GM23338 (cell line): ENCODE measurements around the gene PTN. TPM values are rescaled to one million over a fixed set of nuclear protein-coding genes. Genes with fewer than 3 reads are reported as not detected.

Experiments
- ATAC-seq: fragments of 200-7000 bp; cut with Tn5 transposase; 3 replicates; pipeline ENCODE4 v1.9.1; 2020
- DNase-seq: peaks from one replicate; pipeline ENCODE4 v3.0.0-alpha.2; 2015; ENCODE audit warnings: low spot score
- H2AFZ ChIP-seq: fragments of 200-600 bp; sonication (generic); 2 replicates; pipeline ENCODE4 v1.8.0; 2016; ENCODE audit warnings: antibody characterized with exemption, mild to moderate bottlenecking, moderate library complexity
- H3F3A ChIP-seq: fragments of 200-600 bp; sonication (generic); replicated peaks from 2 replicates; pipeline ENCODE4 v1.8.0; 2017; ENCODE audit warnings: antibody characterized with exemption, mixed run types, low read depth
- H3K27ac ChIP-seq: fragments of 200-600 bp; sonication (generic); 2 replicates; pipeline ENCODE4 v1.6.1; 2016; ENCODE audit warnings: low read depth
- H3K27me3 ChIP-seq: fragments of 200-600 bp; sonication (generic); 2 replicates; pipeline ENCODE4 v1.8.0; 2016; ENCODE audit warnings: mild to moderate bottlenecking, mixed run types, moderate library complexity; ENCODE audit not compliant: insufficient read depth
- H3K36me3 ChIP-seq: fragments of 200-600 bp; sonication (generic); 2 replicates; pipeline ENCODE4 v1.8.0; 2016; ENCODE audit warnings: mild to moderate bottlenecking; ENCODE audit not compliant: insufficient read depth
- H3K4me1 ChIP-seq: fragments of 200-600 bp; sonication (generic); 2 replicates; pipeline ENCODE4 v1.8.0; 2016; ENCODE audit warnings: mild to moderate bottlenecking, moderate library complexity; ENCODE audit not compliant: insufficient read depth
- H3K4me2 ChIP-seq: fragments of 200-600 bp; sonication (generic); 2 replicates; pipeline ENCODE4 v1.7.1; 2017; ENCODE audit warnings: mixed run types
- H3K4me3 ChIP-seq: fragments of 200-600 bp; sonication (generic); 2 replicates; pipeline ENCODE4 v1.6.1; 2016; ENCODE audit warnings: mixed run types
- H3K79me2 ChIP-seq: fragments of 200-600 bp; sonication (generic); replicated peaks from 2 replicates; pipeline ENCODE4 v1.8.0; 2017; ENCODE audit warnings: mild to moderate bottlenecking; ENCODE audit not compliant: insufficient read depth
- H3K9me2 ChIP-seq: fragments of 200-600 bp; sonication (generic); 2 replicates; pipeline ENCODE4 v1.8.0; 2017; ENCODE audit not compliant: insufficient read depth
- H4K20me1 ChIP-seq: fragments of 200-600 bp; sonication (generic); replicated peaks from 2 replicates; pipeline ENCODE4 v1.8.0; 2017; ENCODE audit warnings: mild to moderate bottlenecking; ENCODE audit not compliant: insufficient read depth
- H3K27ac Mint-ChIP-seq: 2 replicates; pipeline ENCODE4 v1.8.0; 2020; ENCODE audit warnings: inconsistent platforms, mild to moderate bottlenecking, moderate library complexity, mixed read lengths
- H3K27me3 Mint-ChIP-seq: 3 replicates; pipeline ENCODE4 v1.8.0; 2022; ENCODE audit warnings: low read depth, mild to moderate bottlenecking, moderate library complexity, mixed read lengths, inconsistent platforms; ENCODE audit not compliant: insufficient read depth, poor library complexity
- H3K36me3 Mint-ChIP-seq: 3 replicates; pipeline ENCODE4 v1.8.0; 2021; ENCODE audit warnings: low read depth, mild to moderate bottlenecking, inconsistent platforms, moderate library complexity, mixed read lengths
- H3K4me1 Mint-ChIP-seq: 3 replicates; pipeline ENCODE4 v1.8.0; 2020; ENCODE audit warnings: mild to moderate bottlenecking, inconsistent platforms, mixed read lengths
- H3K4me3 Mint-ChIP-seq: 3 replicates; pipeline ENCODE4 v1.8.0; 2021; ENCODE audit warnings: moderate library complexity, mild to moderate bottlenecking, inconsistent platforms, mixed read lengths
- H3K9me3 Mint-ChIP-seq: 3 replicates; pipeline ENCODE4 v1.8.0; 2020; ENCODE audit warnings: moderate library complexity, mild to moderate bottlenecking, inconsistent platforms, mixed read lengths
- CREB1 ChIP-seq: fragments of 250-450 bp; sonication (Bioruptor Pico); IDR thresholded peaks from 2 replicates; pipeline ENCODE4 v1.5.0; 2020; ENCODE audit warnings: low read depth, mild to moderate bottlenecking, moderate library complexity
- JUNB ChIP-seq: IDR thresholded peaks from one replicate; pipeline ENCODE4 v1.6.1; 2016; ENCODE audit warnings: antibody characterized with exemption; ENCODE audit not compliant: unreplicated experiment
- STAT1 ChIP-seq: IDR thresholded peaks from one replicate; pipeline ENCODE4 v1.6.1; 2016; ENCODE audit warnings: antibody characterized with exemption; ENCODE audit not compliant: unreplicated experiment
- ZNF114 ChIP-seq: fragments of 250-450 bp; sonication (Bioruptor Pico); IDR thresholded peaks from 2 replicates; pipeline ENCODE4 v1.5.0; 2020; ENCODE audit warnings: mild to moderate bottlenecking, moderate library complexity
- ZNF331 ChIP-seq: fragments of 250-450 bp; sonication (Bioruptor Pico); IDR thresholded peaks from 2 replicates; pipeline ENCODE4 v1.5.0; 2020; ENCODE audit warnings: low read depth, mild to moderate bottlenecking, moderate library complexity
- polyA plus RNA-seq: library from polyadenylated mRNA; unstranded; fragments of >200 nt; fragmentation: Nextera tagmentation; extraction: Ambion mirVana; gene quantifications from 2 replicates; pipeline ENCODE4 v1.2.1, GENCODE V29; 2016
- total RNA-seq: library from RNA; depleted of rRNA; stranded (reverse); fragments of >200 nt; shearing (Covaris generic); gene quantifications from 2 replicates; pipeline ENCODE4 v1.2.3, GENCODE V29; 2014
- TF ChIP-seq, protein P1 (sequence below): IDR thresholded peaks from one replicate; pipeline ENCODE4 v1.6.1; 2018; ENCODE audit warnings: antibody characterized with exemption; ENCODE audit not compliant: unreplicated experiment

PTN gene
- total and polyA plus RNA-seq, 2 experiments from 2014 or later: 20.1 to 39.4 TPM

DNA sequence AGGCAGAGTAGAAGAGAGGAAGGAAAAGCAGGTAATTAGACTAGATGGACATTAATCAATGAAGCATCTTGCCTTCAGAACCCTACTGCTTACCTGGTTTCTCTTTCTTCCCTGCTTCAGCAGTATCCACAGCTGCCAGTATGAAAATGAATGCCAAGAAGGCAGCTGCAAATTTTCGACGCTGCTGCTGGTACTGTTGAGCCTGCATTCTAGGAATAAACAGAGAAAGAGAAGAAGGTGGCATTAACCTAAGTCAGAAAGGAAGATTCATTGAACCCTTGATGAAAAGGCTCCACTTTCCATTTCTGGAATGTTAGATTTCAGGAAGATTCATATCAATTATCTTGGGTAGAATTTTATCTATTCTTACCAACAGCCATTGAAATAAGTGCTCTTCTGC, 88.8 kb downstream of the PTN start:
- ATAC-seq (no peak), DNase-seq (no peak)
- H3K27ac Mint-ChIP-seq: no peak overlapping the region

DNA sequence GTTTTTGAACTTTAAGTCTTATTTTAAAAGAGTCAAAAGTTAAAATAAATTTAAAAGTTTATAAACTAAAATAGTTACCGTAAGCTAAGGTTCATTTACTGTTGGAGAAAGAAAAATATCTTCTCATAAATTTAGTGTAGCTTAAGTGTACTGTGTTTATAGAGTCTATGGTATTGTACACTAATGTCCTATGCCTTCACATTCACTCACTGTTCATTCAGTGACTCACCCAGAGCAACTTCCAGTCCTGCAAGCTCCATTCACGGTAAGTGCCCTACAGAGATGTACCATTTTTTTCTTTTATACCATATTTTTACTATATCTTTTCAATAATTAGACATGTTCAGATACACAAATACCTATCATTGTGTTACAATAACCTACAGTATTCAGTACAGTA, 97.6 kb downstream of the PTN start:
- H3K9me2 ChIP-seq: no peaks in the 10 kb centered on the region; the same call in 1 of the 2 replicates
- no peaks in the 10 kb centered on the region for H3K79me2 ChIP-seq

More for the DNA sequence above, 88.8 kb downstream of the PTN start:
- Histone ChIP-seq H3K27ac (no peak overlapping the region), H3K4me3 (no peak overlapping the region), H3K4me1 (peaks cover 19% of the 10 kb centered on the region), H3K79me2 (no peaks in the 10 kb centered on the region), H2AFZ (no peak overlapping the region), H3F3A (no peaks in the 10 kb centered on the region), H3K9me2 (no peaks in the 10 kb centered on the region), H3K36me3 (no peaks in the 10 kb centered on the region), H3K27me3 (no peaks in the 10 kb centered on the region), H4K20me1 (no peaks in the 10 kb centered on the region), H3K4me2 (no peak overlapping the region)
- Mint-ChIP-seq H3K27me3 (peaks cover 4% of the 10 kb centered on the region), H3K4me1 (peaks cover 19% of the 10 kb centered on the region), H3K9me3 (no peaks in the 10 kb centered on the region), H3K4me3 (no peak overlapping the region), H3K36me3 (no peaks in the 10 kb centered on the region)
- TF ChIP-seq CREB1 (CRISPR knock-in tag) (no peak), STAT1 (no peak), ZNF114 (CRISPR knock-in tag) (no peak), JUNB (no peak)

More for the DNA sequence above, 97.6 kb downstream of the PTN start:
- Histone ChIP-seq H3K27me3 (no peaks in the 10 kb centered on the region), H2AFZ (no peak overlapping the region), H4K20me1 (no peaks in the 10 kb centered on the region), H3K4me3 (no peak overlapping the region), H3K4me1 (peaks cover 8% of the 10 kb centered on the region; the same call in 1 of the 2 replicates), H3K4me2 (no peak overlapping the region), H3K36me3 (no peaks in the 10 kb centered on the region), H3F3A (no peaks in the 10 kb centered on the region), H3K27ac (no peak overlapping the region)
- TF ChIP-seq ZNF331 (CRISPR knock-in tag) (no peak), JUNB (no peak), CREB1 (CRISPR knock-in tag) (no peak)
- TF ChIP-seq, protein P1, sequence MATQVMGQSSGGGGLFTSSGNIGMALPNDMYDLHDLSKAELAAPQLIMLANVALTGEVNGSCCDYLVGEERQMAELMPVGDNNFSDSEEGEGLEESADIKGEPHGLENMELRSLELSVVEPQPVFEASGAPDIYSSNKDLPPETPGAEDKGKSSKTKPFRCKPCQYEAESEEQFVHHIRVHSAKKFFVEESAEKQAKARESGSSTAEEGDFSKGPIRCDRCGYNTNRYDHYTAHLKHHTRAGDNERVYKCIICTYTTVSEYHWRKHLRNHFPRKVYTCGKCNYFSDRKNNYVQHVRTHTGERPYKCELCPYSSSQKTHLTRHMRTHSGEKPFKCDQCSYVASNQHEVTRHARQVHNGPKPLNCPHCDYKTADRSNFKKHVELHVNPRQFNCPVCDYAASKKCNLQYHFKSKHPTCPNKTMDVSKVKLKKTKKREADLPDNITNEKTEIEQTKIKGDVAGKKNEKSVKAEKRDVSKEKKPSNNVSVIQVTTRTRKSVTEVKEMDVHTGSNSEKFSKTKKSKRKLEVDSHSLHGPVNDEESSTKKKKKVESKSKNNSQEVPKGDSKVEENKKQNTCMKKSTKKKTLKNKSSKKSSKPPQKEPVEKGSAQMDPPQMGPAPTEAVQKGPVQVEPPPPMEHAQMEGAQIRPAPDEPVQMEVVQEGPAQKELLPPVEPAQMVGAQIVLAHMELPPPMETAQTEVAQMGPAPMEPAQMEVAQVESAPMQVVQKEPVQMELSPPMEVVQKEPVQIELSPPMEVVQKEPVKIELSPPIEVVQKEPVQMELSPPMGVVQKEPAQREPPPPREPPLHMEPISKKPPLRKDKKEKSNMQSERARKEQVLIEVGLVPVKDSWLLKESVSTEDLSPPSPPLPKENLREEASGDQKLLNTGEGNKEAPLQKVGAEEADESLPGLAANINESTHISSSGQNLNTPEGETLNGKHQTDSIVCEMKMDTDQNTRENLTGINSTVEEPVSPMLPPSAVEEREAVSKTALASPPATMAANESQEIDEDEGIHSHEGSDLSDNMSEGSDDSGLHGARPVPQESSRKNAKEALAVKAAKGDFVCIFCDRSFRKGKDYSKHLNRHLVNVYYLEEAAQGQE: no peak
- H3K27me3 Mint-ChIP-seq: peaks cover 3% of the 10 kb centered on the region
- DNase-seq (no peak), ATAC-seq (no peak)
- no peak overlapping the region for H3K4me3 Mint-ChIP-seq
- H3K4me1 Mint-ChIP-seq: peaks cover 14% of the 10 kb centered on the region
- no peak overlapping the region for H3K27ac Mint-ChIP-seq
- no peaks in the 10 kb centered on the region for H3K36me3 Mint-ChIP-seq
- no peaks in the 10 kb centered on the region for H3K9me3 Mint-ChIP-seq
